GM18858 (cell line): ENCODE results near the gene DLGAP1.
"Not testable (repeated sequence)": the region's sequence is repeated elsewhere in the genome, so short reads cannot be mapped to it uniquely, and the experiment has no call there.

Experiments
- ATAC-seq: cut with Tn5 transposase; IDR thresholded peaks from one replicate; pipeline ENCODE4 v1.9.1; 2021; ENCODE audit not compliant: unreplicated experiment

Gene DLGAP1

DNA sequence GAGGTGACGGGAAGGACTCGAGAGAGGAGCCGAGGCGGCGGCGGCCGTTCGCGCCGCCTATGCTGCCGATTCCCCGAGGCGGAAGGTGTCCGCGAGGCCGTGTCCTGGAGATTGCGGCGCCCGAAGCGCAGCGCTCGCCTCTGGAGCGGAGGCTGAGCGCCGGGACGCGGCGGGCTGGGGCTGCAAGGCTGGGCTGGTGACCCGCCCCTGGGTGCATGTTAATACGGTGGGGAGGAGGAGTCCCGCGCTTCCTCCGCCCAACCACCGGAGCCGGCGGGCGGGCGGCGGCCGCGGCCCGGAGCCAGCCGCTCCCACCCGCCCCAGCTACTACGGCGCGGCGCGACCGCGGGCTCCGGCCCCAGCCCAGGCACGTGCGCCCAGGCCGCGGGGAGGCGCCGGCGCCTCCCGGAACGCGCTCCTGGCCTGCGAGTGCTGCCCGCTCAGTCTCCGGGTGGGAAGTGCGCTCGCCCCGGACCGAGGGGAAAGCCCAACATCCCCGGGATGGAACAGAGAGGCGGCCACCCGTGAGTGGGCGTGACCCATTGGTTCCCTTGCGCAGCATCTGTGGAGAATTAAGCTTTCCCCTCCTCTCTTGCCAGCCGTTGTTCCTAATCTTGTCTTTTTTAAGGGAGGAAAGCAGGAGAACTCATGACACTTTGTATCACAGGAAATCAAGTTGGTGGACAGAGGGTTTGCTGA lies at the start of gene DLGAP1:
TSS of gene DLGAP1 (minus strand) at position 195 of the 699 bp plus-strand sequence.
- peak; percentile 47 for ATAC-seq

DNA sequence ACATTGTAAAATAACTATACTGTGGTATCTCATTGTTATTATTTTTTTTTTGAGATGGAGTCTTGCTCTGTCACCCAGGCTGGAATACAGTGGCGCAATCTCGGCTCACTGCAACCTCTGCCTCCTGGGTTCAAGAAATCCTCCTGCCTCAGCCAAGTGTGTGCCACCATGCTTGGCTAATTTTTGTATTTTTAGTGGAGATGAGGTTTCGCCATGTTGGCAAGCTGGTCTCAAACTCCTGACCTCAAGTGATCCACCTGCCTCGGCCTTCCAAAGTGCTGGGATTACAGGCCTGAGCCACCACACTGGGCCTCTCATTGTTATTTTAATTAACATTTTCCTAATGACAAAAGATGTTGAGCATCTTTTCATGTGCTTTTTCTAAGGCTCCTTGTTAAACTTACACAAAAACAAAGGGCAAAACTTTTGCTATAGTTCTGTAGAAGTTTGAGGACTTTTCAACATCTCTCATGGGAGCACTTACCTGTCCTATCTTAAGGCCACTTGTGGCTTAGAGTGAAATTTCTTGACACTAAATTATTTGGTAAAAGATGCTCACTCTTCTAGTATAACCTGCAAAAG lies 39.7 kb upstream of the DLGAP1 start:
- not testable (repeated sequence) for ATAC-seq

DNA sequence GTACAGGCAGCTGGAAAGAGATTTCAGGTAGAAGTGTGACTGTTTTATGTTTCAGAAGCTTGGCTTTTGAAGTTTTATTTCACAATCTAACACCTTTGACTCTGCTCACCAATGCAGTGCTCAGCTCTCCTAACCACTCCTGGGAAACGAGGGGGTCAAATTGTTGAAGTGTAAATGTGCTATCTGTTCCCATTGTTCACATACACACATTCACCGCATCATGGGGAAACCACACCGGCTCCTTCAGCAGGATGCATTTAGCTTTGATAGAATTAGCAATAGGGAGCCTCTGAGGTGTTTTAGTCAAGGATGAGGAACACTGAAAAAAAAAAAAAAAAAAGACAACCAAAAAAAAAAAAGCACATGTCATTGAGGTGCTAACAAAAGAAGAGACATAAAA lies 13.4 kb upstream of the DLGAP1 start:
- no peak for ATAC-seq

DNA sequence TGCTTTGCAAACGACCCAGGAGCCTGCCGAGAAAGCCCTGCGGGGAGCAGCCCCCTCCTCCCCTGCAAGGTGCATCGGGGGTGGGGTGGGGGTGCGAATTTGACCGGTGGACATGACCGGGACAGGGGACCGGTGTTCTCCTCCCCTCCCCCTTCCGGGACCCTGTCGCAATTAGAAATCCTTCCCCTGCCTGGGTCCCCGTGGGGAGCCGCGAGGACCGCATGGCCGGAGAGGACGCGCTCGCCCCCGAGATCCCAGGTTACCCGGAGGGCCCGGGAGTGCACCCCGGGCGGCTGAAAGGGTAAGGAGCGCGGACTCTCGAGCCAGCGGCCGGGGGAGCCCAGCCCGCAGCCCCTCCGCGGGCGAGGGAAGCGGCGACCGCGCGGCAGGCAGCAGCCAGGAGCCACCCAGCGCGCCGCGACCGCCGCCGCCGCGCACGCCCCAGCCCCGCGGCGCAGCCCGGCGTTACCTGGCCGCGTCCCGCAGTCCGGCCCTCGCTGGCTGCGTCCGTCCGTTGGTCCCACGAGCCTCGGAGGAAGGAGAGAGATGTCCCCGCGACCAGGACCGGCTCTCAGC lies 482 bp downstream of the DLGAP1 start:
- peak; percentile 12 for ATAC-seq

DNA sequence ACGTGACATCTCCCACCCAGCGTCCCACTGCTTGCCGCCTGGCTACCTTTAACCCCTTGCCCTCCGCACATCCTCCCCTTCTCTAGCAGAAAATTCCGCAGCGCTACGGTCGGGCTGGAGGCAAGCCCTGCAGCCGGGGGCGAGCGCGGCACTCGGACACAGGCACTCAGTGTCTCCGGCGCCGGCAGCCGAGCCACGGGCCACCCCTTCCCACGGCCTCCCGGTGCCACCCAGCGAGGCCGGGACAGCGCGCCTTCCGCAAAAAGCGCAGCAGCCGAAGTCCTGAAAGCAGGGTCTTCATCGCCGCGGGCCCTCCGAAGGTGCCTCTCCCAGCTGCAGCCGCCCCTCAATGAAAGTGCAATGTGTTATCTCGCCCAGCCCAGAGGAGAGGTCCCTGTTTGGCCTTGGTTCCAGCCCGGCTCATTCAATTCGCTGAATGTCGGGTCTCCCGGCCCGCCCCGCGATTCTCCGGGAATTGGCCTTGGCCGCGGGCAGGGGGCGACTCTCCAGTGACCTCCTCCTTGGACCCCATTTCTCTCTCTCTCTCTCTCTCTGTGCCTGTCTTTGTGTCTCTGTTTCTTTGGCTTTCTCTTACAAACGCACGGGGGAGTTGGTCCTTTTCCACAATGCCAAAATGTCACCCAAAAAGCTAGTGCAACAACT lies 1.1 kb downstream of the DLGAP1 start:
- ATAC-seq = no peak

DNA sequence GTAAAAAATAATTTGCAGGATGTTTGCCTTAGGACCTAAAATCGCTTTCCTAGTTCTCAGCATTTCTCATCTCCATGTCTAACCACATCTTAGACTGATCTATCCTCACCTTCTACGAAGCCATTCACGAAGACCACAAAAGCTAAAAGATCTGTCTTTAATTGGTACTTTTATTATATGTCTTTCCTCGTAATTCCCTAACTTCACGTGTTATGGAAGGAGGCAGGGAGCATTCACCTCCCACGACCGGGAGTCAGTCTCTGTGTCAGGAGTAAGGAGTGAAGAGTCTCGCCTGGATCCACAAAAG lies 1.6 kb downstream of the DLGAP1 start:
- no peak for ATAC-seq

DNA sequence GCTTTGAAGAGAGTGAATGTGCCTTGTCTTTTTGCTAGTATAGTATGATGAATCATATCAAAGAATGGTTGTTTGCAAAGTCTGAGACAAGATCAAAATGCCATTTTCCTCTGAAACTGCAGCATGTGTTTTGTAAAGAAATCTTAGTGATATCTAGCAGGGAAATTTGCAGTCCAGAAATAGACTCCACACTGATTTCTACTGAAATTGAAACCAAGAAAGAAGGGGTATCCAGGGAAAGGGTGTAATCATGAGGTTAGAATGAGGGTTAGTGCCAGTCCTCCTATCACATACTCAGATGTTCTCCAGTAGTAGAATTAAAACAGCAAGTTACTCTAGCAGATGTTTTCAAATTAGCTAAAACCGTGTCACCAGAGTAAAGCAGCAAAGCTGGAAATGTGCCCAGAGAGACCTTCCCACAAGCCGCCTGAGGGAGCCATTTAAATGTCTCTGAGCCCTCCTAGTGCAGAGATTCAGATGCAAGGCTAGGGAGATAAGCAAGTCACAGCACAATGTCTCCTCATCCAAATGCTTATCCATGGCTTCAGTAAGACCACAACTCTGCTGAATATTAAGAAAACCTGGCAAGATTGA lies 4.9 kb downstream of the DLGAP1 start:
- ATAC-seq = no peak

DNA sequence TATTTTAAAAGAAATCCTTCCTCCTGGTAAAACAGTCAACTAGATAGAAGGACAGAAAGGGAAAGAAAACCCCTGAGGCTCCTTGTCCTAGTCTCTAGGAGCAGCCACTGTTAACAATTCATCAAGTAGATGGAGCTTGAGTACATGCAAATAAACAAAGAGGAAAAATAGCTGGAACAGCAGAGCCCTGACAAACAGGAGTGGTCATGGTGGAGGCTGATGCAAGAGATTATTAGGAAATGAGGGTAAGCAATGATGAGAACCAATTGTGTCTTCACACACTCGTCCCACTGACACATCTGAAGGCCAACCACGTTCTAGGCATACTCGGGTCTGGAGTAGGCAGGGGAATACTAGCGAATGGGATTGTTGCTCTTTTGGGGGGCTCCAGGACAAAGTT lies 9.2 kb downstream of the DLGAP1 start:
- ATAC-seq = no peak

DNA sequence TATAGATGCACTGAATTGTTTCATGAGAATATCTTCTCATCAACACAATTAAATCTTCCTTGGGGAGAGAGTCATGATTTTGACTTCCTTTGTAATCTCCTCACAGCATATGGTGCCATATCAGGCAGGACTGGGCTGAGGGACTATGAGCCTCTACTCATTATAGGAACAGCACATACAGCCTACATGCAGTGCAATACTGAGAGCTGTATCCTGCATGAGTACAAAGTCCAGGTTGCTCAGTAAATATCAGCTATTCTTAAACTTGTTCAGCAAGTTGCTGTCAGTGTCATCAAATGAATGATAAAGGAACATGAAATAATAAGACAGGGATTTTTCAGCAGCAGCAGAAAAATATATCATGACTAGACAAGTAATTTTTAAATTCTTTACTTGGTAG lies 10.8 kb downstream of the DLGAP1 start:
- no peak for ATAC-seq

DNA sequence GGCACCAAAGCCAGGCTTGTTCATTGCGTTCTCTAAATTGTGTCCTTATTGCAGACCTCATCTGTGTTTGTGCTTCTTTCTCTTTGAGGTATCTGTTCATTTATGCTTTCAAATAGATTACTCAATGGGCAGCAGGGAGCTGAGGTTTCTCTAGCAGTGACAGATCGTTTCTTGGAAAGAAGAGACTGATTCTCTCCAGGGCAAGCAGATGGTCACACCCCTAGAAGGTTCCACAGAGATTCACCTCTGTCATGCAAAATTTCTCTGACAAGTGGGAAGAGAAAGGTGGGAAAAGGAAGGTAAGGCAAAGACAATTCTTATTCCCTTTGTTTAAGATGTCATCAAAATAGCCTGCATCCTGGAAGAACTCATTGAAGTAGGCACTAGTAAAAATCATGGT lies 14.0 kb downstream of the DLGAP1 start:
- no peak for ATAC-seq

DNA sequence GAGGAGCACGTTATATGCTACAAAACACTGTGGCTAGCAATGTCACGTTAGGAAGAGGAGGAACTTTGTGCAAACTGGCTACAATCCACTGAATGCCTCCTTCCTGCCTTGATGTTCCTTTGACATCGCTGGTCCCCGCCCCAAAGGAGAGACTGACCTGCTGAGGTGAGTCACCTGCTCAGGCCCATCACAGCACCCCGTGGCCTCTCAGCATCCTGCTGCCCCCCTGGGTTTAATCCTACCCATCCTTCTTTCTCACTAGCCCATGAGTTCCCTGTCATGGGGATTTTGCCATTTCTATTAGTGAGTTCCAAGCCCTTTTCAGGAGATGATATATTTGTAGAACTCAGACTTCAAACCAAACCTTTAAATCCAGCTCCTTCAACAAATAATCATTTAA lies 16.2 kb downstream of the DLGAP1 start:
- no peak for ATAC-seq

DNA sequence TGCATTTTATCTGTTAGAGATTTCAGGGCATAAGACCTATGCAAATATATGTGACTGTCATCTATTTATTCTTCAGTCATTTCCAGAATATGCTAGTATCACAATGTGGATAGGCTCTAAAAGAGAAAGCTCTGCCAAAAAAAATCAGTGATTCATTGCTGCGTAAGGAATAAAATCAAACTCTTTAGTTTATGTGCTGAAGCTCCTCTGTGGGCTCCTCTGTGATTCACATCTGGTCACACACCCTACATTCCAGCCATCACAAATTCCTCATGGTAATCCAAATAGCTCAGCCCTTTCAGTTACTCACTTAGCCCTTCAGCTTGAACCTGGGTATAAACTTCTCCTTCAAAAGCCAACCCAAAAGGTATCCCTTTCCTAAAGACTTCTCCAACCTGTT lies 21.4 kb downstream of the DLGAP1 start:
- ATAC-seq = no peak

DNA sequence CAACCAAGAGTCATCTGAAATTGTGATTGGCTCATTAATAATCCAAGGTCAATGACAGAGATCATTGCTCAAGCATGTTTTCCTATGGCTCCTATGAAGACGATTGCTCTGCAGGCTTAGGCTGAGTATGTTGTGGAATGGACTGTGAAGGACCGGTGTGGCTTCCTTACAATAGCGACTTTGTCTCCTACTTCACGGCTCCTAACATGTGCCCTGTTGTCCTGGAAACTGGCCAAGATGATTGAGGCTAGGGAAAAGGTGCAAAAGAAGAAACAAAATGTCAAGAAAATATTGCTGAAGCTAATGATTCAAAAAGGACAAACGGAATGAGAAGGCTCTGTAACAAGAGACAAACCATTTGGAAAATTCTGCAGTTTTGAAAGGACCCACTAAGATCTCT lies 24.3 kb downstream of the DLGAP1 start:
- ATAC-seq = no peak

DNA sequence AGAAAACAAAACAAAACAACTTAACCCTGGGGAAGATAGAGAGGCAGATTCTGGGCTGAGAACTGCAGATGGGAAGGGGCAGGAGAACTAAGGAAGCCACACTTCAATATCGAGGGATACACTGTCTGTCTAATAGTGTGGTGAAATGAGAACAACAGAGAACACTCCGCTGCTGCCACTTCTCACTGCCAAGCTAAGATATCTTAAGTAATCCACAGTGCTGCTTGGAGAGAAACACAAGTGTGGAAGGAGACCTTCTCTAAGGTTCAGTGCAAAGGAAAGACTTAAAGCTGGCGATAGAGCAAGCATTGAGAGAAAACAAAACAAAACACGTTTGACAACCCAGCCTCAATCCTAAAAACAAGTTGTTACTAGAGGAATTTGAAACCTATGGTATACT lies 37.4 kb downstream of the DLGAP1 start:
- no peak for ATAC-seq

DNA sequence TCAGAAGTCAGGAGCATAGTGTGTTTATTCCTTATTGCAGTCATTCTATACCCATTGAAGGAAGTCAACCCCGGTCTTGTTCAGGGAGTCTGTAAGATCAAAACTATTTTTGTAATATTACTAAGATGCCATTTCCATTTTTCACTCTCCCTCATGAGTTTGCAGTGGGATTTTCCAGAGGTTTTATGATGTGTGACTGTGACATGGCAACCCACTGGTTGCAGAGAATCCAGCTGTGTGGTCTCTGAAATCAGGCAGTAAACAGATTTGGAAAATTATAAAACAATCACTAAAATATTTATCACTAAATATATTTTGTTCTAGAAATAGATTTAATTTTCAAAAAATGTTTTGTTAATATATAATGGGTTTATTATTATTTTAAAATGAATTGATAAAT lies 38.1 kb downstream of the DLGAP1 start:
- no peak for ATAC-seq

DNA sequence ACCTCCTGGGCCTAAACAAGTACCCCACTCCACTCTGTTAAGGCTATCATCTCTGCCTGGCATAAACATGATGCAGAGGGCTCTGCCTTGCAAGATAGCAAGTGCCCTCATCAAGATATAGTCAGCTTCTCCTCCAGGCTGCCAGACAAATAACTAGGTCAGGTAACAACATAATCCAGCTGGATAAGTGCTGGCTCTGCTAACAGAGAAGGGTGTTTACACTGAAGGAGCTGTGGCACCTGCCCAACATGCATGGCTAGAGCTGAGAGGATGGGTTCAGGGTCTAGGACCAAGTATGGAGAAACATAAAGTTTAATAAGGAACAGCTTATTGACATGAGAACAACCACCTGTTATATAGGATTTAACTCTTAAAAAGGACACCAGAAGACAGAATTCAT lies 42.8 kb downstream of the DLGAP1 start:
- ATAC-seq = no peak

DNA sequence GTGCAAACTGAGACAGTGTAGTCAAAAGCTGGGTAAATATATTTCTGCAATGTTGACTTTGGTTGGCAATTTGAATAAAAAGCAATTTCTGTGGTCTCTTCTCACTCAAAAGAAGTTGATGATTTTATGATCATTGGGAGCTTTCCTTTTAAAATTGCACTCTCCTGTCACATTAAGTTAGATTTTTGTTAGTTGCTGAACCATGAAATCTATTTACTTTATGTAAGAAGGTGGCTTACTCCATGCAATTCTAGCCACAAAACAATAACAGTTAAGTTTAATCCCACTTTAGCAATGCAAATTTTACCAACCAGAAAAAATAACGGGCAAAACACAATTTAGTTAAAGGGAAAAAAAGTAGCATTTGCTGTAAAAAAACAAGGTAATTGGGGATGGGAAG lies 48.3 kb downstream of the DLGAP1 start:
- no peak for ATAC-seq

DNA sequence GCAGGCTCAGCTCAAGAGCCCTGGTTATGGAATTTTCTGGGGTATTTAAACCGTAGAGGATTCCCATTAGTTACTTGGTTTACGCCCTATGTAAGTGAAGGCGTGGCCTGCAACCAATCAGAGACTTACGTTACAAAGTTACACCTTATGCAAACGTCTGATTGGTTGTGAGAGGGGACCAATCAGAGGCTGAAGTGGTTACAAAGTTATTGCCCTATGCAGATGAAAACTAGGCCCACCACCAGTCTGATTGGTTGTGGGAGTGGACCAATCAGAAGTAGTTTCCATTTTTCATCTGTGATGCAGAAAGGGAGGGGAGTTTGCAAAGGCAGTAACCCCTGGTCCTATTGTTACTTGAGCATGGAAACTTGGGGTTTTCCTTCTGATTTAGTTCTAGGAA lies 49.1 kb downstream of the DLGAP1 start:
- no peak for ATAC-seq

DNA sequence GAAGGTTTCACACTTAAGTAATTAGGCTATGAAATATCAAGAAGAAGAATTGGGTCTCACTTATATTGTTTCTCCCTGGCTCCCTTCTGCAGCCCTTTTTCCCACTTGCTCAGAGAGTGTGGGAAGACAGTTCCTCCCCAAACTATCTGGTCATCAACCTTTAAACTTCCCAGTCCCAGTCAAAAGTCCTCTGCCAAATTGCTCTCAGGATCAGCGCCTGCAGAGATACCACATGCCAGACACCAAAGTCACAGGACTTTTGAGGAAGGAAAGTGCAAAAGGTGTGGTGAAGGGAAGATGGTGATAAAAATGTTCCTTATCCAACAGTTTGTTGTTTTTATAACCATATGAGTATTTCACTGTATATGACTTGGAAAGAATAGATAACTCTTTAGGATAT lies 51.3 kb downstream of the DLGAP1 start:
- ATAC-seq = no peak

DNA sequence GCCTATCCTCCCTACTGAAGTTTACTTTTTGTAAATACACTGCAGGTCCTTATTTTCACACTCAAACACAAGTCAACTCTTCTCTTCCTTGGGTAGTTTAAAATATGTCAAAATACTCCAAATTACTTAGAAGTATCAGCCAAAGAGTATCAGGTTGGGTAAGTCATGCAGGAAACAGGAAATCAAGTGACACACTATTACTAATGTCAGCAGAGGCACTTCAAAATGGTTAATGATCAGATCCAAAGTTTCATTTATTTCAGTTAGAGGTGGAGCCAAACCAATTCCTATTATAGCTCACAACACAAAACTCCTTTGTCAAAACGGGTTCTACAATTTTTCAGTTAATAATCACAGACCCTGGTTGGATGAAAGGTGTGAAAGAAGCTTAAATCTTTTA lies 54.2 kb downstream of the DLGAP1 start:
- no peak for ATAC-seq

DNA sequence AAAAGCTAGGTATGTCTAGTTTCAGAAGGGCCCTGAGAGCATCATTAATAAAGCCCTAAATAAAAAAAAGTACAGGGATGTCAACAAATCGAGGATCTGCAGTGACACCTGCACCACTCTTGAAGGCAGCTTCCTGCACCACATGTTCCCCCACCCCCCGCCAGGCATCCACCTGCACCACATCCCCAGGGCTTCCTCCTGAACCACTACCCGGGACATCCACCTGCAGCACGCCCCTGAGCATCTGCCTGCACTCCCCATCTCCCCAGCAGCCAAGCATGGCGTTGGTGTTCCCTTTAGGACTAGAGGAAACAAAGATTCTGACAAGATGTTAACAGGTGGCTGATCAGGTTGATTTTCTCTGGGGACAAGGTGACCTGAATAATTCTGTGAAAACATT lies 55.2 kb downstream of the DLGAP1 start:
- no peak for ATAC-seq

DNA sequence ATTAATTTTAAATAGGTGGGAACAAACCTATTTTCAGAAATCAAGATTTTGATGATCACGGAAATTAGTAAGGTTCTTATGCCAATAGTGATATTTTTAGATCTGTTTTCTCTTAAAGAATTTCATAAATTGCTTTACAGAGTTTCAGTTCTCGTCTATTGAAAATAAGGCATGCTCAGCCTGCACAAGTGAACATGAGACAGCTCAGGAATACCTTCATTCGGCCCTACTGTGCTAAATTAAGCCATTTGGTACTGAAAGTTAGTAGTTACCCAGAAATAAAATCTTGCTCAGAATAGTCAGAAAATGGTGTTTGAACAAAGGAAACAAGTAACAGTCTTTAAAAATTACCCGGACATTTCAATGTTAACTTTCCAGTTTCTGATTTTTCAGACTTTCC lies 60.4 kb downstream of the DLGAP1 start:
- no peak for ATAC-seq
